HG02759 (cell line): ENCODE results near the gene ESPNL.

Experiments
- ATAC-seq: cut with Tn5 transposase; IDR thresholded peaks from one replicate; pipeline ENCODE4 v1.9.1; 2021; ENCODE audit warnings: mild to moderate bottlenecking, moderate library complexity; ENCODE audit not compliant: unreplicated experiment

Gene ESPNL

DNA sequence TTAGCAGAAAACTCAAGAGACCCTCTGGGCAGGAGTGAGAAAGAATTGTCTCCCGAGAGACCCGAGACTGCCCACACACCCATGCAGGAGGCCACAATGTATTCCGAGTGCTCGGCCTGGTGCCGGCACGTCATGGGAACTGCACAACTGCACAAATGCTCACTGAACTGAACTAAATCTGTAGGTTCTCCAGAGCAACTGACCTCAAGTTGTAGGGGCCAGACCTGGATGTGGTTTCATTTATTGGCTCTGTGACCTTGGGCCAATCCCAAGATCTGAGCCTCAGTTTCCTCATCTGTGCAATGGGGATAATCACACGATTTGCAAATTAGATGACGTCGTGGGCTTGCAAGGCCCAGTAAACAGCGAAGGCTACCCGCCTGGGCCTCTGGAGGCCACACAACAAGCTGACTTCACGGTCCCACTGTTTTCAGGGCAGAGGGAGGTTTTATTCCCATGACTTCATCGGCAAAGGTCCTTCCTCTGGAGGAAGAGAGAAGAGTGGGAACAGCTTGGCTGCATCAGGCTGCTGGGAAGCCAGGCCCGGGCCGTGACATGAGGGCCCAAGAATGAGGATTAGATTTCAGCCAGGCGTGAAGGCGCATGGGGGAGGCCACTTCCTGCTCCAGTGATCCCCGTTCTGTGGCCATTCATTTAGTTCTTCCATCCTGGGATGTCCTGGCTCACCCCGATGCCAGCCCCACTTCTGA is 55.1 kb downstream of the ESPNL start:
- no peak for ATAC-seq

DNA sequence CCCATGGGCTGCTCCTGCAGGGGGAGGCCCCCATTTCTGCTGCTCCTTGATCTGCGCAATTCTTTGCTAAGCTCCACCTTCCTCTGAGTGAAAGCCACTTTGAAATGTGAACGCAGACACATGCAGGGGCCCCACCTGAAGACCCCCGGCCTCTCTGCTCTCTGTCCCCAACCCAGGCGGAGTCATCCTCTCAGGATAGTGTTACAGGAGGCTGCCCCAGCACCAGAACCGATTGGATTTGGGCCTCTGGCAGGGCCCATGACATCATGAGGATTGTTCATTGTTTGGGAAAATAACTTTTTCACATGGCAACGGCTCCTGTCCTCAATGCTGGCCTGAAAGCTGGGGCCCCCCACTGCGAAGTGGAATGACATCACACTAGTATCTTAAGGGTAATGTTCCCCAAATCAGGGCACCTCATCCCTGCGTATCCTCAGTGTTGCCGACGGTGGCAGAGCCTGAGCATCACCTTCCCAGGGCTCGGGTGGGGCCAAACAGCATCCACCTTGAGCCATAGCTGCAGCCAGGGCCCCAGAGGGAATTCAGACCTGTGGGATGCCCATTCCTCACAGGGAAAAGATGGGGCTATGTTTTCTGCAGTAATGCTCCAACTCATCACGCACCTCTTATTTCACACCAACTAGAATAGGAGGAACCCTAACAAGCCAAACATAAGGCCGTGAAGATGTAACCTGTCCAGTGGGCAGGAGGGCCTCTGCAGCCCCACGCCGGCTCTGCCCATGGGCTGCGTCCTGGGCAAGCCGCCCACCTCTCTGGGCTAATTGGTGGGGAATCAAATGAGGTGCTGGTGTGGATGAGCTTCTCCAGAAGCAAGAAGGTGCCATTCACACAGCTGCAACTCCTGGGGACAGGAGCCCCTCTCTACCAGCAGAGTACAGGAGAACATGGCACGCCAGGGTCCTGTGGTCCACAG is 55.9 kb downstream of the ESPNL start:
- no peak for ATAC-seq

DNA sequence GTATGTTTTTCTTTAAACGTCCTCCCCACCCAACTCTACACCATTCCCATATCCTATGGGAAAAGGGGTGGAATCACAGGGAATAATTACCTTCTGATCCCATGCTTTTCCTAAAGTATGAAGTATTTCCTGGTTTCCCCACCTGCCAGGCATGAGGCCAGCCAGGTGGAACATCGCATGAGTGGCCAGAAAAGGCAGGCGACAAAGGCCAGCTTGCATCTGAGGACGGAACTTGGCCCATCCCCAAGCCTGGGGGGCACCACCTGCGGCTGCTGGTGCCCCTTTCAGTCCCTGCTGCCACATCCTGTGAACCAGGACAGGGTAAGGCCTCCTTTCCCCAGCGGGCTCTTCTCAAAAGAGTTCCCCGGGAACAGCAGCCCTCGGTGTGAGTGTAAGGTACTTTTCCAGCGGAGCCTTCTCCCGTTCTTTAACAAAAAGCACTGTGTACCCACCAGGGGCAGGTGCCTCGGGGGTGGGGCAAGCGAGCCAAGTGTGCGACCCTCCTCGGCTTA is 57.4 kb downstream of the ESPNL start:
- no peak for ATAC-seq

DNA sequence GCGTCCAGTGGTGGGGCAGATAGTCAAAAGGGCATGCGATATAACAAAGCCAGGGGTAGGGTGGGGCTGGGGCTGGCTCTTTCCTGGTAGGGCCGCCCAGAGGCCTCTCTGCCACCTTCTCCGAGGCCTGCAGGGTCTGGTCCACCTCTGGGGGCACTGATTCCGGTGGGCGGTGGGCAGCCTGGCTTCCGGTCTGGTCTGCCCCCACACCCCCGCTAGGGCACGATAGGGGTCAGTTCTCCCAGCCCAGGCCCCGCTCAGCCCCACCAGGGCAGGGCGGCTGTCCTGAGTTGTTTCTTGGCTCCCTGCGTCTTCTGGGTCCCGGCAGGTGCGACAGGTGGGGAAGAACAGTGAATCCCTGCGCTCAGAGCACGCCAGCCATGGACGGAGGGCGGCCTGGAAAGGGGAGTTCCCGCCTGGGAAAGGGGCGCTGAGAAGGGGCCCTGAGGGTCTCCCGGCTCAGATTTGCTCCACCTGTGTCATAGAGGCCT is 57.9 kb downstream of the ESPNL start:
- no peak for ATAC-seq

DNA sequence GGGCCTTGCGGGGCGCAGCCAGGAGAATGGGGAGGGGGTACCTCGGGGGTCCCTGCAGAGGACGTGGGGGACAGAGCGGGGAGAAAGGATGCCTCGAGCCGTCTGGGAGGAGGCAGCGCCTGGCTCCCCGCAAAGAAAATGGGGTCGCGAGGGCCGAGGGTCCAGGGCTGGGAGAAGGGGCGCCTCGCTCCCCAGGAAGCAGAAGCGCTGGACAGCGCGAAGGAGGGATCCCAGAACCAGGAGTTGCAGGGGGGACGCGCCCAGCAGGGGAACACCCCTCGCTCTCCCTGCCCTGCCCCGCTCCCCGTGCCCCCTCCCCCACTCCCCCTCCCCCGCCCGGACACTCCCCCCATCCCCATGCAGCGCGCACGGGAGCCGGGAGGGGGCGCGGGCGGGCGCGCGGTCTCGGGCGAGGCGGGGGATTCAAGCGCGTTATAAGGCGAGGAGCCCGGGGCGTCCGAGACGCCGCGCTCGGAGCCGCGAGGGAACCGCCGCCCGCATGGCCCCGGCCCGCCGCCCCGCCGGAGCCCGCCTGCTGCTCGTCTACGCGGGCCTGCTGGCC is 58.5 kb downstream of the ESPNL start, which contains the start of gene ERFE:
TSS of gene ERFE (plus strand) at position 462 of the 562 bp plus-strand sequence. CDS start at position 500, 38 bp downstream.
- ATAC-seq = peak; percentile 47

DNA sequence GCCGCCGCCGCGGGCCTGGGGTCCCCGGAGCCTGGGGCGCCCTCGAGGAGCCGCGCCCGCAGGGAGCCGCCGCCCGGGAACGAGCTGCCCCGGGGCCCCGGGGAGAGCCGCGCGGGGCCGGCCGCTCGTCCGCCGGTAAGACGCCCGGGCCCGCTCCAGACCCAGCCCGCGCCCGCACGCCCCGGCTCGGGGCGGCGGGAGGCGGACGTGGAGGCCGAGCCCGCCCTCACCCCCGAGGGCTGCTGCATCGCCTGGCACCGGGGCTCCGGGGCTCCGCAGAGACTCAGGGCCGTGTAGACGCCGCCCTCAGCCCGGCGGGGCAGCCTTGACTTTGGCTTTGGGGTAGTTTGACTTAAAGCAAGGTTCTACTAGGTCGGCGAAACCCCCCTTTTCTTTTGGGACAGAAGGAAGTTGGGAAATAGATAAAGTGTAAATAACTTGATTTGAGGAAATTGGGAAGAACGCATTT is 59.0 kb downstream of the ESPNL start:
- peak; percentile 38 for ATAC-seq

DNA sequence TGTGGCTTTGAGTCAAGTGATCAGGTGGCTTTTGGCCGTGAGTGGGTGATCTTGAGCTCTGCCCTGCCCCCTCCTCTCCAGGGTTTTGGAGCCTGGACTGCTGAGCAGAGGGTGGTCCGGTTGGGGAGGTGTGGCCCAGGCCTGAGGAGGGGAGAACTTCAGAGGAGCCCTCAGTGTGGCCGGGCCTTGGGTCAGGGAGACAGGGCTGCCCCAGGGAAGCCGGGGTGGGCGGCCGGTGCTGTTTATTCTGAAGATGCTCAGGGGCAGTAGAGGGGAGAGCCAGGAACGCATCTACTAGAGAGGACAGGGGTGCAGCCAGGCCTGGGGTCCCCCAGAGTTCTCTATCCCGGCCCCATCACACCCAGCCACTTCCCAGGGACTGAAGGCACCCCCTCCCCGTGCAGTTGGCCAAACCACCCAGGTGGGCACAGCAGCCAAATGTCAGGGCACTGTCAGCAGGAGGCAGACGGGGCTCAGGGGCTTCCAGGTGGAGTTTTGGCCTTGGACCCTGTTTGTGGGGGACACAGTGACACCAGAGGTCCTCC is 59.6 kb downstream of the ESPNL start:
- ATAC-seq = no peak

DNA sequence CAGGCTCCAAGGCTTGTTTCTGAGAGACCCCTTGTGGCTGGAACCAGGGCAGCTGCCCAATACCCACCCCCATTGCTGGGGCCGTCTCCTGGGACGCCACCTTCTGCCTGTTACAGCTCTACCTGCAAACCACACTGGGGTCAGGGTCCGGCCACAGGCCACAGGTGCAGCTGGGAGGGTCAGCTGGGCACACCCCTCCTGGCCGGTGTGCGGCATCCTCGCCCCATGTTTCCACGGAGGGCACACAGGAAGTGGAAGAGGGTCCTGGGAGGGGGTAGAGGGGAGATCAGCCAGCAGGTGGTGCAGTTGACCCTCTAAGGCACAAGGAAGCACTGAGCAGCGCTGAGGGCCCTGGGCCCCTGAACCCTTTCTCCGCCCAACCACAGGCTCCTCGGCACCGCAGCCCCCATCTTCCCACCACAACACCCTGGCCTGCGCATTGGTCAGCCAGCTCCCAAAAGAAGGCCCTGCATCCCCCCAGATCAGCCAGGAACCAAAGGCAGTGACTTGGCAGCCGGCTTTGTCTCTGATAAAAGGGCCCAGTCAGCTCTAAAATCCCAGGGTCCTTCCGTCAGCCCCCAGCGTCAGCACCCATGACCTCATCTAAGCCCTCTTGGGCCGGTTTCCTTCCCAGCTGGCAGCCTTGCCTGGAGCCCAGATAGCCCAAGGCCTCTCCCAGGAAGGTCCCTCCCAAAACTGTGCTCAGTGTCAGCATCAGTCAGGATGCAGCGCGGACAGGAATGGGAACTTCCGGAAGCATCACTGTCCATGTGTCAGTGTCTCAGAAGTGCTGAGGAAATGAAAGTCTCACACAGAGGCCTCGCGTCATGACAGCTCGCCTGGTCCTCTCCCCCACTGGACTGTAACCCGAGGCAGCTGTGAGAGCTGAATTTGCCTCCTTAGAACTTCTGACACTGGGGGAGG is 60.3 kb downstream of the ESPNL start:
- no peak for ATAC-seq

DNA sequence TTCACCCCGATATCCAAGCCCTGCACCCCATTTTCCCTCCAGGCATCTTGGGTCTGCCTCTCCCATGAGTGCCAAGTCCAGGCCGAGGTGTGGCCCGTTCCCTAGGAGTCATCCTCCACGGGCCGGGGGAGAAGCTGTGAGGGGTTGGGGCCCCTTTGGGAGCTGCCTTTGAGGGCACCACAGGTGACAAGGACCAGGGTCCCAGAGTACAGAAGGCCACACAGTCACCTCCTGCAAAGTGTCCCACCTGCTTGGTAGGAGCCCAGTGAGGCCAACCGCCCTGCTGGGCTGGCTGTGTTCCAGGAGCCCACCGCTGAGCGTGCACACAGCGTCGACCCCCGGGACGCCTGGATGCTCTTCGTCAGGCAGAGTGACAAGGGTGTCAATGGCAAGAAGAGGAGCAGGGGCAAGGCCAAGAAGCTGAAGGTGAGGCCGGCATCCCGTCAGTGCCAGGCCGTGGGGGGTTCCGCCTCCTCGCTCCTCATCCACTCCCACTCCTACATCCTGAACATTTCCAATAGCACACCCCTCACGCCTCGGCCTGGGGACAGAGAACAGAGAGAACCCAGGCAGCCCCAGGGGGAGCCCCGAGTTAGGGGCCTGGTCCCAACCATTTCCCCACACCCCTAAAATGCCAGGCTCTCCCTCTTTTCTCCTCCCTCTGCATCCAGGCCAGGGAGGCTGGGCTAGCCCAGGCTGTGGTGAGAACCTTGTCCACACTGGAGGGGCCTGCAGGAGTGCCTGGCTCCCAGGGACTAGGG is 61.3 kb downstream of the ESPNL start:
- no peak for ATAC-seq

DNA sequence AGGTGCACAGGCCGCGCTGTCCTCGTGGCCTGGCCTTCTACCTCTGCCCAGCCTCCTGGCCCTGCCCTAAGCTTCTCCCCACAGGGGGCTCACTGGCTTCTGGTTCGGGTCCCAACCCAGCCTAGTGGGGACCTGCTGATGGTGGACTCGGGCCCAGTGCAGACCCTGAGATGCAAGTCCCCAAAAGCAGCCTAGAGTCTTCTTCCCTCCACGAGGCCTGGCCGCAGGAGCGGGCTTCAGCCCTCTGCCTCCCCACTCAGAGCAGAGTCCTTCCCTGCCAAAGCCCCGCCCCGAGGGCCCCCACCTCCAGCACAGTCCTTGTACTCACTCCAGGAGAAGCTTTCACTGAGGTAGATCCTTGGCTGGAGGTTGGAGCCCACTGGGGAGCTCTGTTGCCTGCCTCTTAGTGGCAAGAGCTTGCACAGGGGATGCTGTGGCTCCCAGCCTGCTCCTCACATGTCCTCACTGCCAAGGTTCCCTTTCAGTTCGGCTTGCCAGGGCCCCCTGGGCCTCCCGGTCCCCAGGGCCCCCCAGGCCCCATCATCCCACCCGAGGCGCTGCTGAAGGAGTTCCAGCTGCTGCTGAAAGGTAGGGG is 62.2 kb downstream of the ESPNL start:
- no peak for ATAC-seq

DNA sequence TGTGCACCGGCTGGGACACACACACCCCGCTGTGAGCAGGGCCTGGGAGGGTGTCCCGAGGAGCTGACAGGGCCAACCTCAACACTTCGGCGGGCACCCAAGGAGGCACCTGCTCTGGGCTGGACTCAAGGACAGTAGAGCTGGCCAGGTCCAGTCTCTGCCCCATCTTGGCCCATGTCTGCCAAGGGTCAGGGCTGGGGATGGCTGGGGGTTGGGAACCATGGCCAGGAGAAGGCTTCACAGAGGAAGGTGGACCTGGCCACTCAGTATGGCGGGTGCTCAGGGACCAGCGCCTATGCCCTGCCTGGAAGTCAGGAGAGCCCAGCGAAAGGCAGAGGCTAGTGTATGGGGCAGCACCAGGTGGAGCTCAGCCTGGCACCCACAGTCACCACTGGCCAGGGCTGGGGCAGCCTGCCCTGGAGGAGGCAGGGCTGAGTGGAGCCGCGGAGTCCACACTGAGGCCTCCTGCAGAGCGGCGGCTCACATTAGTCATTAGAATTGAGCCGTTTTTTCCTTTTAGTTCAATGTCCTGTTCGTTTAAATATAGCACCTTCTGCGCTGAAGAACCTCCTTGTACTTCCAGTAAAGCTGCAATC is 62.8 kb downstream of the ESPNL start:
- no peak for ATAC-seq

DNA sequence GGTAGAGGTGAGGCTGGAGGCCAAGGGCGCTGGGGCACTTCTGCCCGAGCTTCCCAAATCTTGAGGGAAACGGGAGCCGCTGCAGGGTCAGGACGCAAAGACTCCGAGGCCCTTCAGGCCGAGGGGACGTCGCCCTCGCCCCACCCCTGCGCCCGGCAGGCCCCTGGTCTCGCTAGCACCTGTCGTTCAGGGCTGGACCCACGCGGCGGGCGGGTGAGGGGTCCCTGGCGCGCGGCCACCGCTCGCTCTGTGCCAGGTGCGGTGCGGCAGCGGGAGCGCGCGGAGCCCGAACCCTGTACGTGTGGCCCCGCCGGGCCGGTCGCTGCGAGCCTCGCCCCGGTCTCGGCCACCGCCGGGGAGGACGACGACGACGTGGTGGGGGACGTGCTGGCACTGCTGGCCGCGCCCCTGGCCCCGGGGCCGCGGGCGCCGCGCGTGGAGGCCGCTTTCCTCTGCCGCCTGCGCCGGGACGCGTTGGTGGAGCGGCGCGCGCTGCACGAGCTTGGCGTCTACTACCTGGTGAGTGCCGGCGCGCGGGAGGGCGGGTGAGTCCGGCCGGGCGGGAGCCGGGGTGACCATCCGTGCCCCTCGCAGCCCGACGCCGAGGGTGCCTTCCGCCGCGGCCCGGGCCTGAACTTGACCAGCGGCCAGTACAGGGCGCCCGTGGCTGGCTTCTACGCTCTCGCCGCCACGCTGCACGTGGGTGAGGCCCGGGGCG is 63.5 kb downstream of the ESPNL start:
- no peak for ATAC-seq

DNA sequence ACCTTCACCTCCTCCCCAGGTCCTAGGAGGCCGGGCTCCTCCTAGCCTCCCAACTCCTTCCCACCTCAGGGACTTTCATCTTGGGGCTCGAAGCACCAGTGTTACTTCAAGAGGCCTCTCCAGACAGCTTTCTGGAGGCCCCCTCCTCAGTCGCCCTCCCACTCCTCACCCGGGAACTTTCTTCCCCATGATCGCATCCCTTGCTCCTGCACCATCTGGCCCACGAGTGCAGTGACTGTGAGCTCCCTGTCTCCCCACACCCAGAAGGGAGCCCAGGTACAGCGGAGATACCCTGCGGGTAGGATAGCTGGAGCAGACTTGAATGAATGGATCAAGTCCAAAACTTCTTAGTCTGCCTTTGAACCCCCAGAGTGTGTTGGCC is 64.8 kb downstream of the ESPNL start:
- ATAC-seq = no peak

DNA sequence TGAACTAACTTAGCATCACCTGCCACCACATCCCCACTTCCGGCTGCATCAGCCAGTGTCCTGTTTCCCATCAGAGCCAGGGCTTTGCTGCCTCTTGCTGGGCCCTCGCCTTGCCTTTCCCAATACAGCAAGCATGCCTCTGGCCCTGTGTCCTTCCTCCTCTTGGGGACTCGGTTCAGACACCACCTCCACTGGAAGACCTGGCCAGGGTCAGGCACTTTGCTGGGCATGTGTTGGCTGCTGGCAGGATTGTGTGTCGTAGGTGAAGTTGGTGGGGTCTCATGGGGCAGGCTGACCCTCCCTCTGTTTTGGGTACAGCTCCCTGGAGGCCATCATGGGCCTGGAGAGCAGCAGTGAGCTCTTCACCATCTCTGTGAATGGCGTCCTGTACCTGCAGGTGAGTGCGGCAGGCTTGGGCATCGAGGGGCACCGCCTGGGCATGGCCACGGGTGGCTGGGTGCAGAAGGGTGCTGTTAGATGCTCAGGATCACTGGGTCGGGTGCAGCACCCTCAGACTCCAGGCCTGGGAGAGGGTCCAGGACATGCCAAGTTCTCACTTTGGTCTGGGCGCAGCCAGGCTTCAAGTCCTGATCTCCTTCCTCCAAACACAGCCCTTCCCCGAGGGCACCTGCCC is 65.3 kb downstream of the ESPNL start:
- no peak for ATAC-seq

DNA sequence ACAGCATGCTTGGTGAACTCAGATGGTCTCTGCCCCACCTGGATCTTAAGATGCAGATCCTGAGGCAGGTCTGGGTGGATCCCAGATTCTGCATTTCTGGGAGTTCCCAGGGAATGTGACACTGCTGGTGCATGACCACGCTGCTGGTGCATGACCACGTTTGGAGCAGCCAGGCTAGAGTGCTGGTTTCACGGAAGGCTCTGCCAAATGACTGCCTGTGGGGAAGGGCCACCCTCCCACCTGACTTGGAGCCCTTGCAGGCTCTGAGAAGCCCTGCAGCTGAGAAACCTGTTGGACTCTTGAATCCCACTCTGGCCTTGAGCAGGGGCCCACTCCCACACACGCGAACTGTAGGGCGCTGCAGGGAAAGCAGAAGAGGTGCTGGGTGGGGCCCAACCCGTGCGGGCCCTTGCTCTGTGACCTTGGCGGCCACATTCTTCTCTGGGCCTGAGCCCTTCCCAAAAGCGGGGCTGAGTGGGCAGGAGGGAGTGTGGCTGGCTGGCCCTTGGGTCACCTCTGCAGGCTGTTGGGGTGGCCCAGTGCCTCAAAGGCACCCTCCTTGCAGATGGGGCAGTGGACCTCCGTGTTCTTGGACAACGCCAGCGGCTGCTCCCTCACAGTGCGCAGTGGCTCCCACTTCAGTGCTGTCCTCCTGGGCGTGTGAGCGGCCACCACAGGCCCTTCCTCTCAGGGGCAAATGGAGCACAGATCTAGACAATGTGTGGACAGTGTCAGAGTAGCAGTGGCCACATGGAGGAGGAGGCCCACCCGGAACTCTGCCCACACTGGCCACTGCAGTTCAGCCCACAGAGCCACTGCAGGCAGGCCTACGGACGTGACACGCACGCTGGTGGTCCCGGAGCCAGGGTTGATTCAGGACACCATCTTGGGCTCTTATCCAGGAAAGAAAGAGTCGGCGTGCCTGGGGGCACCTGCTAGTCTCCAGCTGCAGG is 66.5 kb downstream of the ESPNL start:
- no peak for ATAC-seq

DNA sequence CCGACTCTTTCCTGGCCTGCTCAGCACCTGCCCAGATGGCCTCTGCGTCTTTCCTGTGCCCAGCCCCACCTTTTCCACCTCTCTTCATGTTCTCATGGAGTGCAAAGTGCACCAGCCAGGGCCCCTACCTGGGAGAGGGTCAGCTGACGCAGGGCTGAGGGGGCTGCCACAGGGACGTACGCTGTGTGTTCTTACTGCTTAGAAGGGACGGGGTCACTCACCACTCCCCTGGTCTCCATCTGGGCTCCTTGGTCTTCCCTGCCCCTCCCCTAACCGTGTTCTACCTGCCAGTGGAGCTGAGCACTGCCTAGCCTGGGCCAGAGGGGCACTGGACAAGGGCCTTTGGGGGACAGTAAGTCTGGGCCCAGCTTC is 67.2 kb downstream of the ESPNL start:
- ATAC-seq = no peak
